ENCODE data around the gene RASD2.

The RASD2 gene

DNA sequence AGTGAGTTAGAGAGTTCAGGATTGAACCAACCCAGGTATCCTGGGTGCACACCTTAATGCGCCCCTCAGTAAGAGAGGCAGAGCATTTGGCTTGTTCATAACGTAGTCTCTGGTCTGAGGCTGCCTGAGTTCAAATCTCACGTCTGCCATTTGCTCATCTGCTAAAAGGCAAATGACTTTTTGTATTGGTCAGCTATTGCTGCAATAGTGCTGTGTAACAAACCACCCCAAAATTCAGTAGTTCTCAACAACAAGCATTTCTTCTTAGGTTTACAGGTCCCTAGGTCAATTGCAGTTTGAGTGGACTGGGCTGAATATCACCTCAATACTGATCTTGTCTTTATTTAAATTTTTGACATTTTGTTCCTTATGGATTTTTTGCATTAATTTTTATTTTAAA is 18.1 kb downstream of the RASD2 start:
- no peak for DNase-seq (ENCODE audit: low read depth)
- TF ChIP-seq MYC (IDR thresholded peaks at IDR 0.05; ENCODE audit: low read depth, low read length), result no peak
- TF ChIP-seq CTCF (IDR thresholded peaks at IDR 0.05; ENCODE audit: low read depth, low read length), result no peak
- no peak for TF ChIP-seq POLR2A (IDR thresholded peaks at IDR 0.05; ENCODE audit: extremely low read depth, insufficient read length)
- TF ChIP-seq, protein P1, sequence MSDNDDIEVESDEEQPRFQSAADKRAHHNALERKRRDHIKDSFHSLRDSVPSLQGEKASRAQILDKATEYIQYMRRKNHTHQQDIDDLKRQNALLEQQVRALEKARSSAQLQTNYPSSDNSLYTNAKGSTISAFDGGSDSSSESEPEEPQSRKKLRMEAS (IDR thresholded peaks at IDR 0.05; ENCODE audit: low read depth, low read length), result no peak
- H3K4me3 ChIP-seq (ENCODE audit: low read depth, low read length), result no peak overlapping the region

GRCh38 chr22:35559354-35560005 is 18.8 kb downstream of the RASD2 start:
- DNase-seq (ENCODE audit: low read depth), result no peak
- no peak overlapping the region for H3K4me3 ChIP-seq (ENCODE audit: low read depth, low read length)
- TF ChIP-seq, protein P1 (IDR thresholded peaks at IDR 0.05; ENCODE audit: low read depth, low read length), result no peak
- TF ChIP-seq CTCF (IDR thresholded peaks at IDR 0.05; ENCODE audit: low read depth, low read length), result no peak
- TF ChIP-seq MYC (IDR thresholded peaks at IDR 0.05; ENCODE audit: low read depth, low read length), result no peak
- TF ChIP-seq POLR2A (IDR thresholded peaks at IDR 0.05; ENCODE audit: extremely low read depth, insufficient read length), result no peak

DNA sequence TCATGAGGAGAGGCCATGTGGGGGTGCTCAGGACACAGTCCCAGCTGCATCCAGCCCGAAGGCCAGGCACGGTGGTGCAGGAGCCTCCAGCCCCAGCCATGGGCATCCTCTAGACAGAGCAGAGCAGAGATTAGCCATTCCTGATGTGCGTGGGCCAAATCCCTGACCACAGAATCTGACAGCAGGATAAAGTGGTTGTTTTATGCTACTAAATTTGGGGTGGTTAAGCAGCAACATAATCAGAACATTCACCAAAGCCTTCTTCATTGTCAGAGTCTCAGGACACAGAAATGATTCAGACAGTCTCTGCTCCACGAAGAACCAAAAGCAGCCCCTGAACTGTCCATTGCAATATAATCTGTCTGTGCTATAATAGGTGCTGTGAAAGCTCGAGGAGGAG is 19.7 kb downstream of the RASD2 start:
- no peak for DNase-seq (ENCODE audit: low read depth)
- no peak overlapping the region for H3K4me3 ChIP-seq (ENCODE audit: low read depth, low read length)
- TF ChIP-seq, protein P1 (IDR thresholded peaks at IDR 0.05; ENCODE audit: low read depth, low read length), result no peak
- TF ChIP-seq POLR2A (IDR thresholded peaks at IDR 0.05; ENCODE audit: extremely low read depth, insufficient read length) (no peak), CTCF (IDR thresholded peaks at IDR 0.05; ENCODE audit: low read depth, low read length) (no peak), MYC (IDR thresholded peaks at IDR 0.05; ENCODE audit: low read depth, low read length) (no peak)

DNA sequence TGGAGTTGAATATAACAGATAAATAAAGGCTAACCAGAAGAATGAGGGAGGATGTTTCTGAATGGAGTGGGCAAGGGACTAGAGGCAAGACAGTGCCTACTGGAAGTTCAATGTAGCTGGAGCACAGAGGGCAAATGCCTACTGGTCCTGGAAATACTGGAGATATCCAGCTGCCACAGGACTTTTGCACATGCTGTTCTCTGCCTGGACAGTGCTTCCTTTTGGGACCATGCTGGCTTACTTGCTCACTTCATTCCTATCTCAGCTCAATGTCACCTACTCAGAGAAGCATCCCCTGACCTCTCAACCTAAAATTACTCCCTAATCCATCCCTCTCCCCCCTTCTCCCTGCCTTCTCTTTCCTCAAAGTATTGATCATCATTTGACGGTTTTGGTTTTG is 20.2 kb downstream of the RASD2 start:
- H3K4me3 ChIP-seq (ENCODE audit: low read depth, low read length), result no peak overlapping the region
- DNase-seq (ENCODE audit: low read depth), result no peak
- no peak for TF ChIP-seq CTCF (IDR thresholded peaks at IDR 0.05; ENCODE audit: low read depth, low read length)
- TF ChIP-seq, protein P1 (IDR thresholded peaks at IDR 0.05; ENCODE audit: low read depth, low read length), result no peak
- no peak for TF ChIP-seq MYC (IDR thresholded peaks at IDR 0.05; ENCODE audit: low read depth, low read length)
- no peak for TF ChIP-seq POLR2A (IDR thresholded peaks at IDR 0.05; ENCODE audit: extremely low read depth, insufficient read length)

GRCh38 chr22:35561796-35562526 is 21.3 kb downstream of the RASD2 start:
- DNase-seq (ENCODE audit: low read depth), result peak; percentile 88
- no peak overlapping the region for H3K4me3 ChIP-seq (ENCODE audit: low read depth, low read length)

More at GRCh38 chr22:35561796-35562526, 21.3 kb downstream of the RASD2 start:
- TF ChIP-seq POLR2A (IDR thresholded peaks at IDR 0.05; ENCODE audit: extremely low read depth, insufficient read length) (no peak), MYC (IDR thresholded peaks at IDR 0.05; ENCODE audit: low read depth, low read length) (peak; percentile 54), CTCF (IDR thresholded peaks at IDR 0.05; ENCODE audit: low read depth, low read length) (no peak)
- TF ChIP-seq, protein P1 (IDR thresholded peaks at IDR 0.05; ENCODE audit: low read depth, low read length), result peak; percentile 71

All from NB4 (cell line).